SW 1271 (cell line): ENCODE data around the gene CSPG4.
A peak's percentile ranks its signal among the peaks of the same experiment; 100 is the strongest.
"Not testable (repeated sequence)": the region's sequence is repeated elsewhere in the genome, so short reads cannot be mapped to it uniquely, and the experiment has no call there.

Source experiments
- DNase-seq, 2 experiments: peaks; one replicate each; lab custom pipeline; 2025; lab: John Stamatoyannopoulos, UW

CSPG4 gene, protein sequence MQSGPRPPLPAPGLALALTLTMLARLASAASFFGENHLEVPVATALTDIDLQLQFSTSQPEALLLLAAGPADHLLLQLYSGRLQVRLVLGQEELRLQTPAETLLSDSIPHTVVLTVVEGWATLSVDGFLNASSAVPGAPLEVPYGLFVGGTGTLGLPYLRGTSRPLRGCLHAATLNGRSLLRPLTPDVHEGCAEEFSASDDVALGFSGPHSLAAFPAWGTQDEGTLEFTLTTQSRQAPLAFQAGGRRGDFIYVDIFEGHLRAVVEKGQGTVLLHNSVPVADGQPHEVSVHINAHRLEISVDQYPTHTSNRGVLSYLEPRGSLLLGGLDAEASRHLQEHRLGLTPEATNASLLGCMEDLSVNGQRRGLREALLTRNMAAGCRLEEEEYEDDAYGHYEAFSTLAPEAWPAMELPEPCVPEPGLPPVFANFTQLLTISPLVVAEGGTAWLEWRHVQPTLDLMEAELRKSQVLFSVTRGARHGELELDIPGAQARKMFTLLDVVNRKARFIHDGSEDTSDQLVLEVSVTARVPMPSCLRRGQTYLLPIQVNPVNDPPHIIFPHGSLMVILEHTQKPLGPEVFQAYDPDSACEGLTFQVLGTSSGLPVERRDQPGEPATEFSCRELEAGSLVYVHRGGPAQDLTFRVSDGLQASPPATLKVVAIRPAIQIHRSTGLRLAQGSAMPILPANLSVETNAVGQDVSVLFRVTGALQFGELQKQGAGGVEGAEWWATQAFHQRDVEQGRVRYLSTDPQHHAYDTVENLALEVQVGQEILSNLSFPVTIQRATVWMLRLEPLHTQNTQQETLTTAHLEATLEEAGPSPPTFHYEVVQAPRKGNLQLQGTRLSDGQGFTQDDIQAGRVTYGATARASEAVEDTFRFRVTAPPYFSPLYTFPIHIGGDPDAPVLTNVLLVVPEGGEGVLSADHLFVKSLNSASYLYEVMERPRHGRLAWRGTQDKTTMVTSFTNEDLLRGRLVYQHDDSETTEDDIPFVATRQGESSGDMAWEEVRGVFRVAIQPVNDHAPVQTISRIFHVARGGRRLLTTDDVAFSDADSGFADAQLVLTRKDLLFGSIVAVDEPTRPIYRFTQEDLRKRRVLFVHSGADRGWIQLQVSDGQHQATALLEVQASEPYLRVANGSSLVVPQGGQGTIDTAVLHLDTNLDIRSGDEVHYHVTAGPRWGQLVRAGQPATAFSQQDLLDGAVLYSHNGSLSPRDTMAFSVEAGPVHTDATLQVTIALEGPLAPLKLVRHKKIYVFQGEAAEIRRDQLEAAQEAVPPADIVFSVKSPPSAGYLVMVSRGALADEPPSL (N-terminal part only)

GRCh38 chr15:75712668-75713337, at the start of gene CSPG4:
CSPG4 (minus strand) TSS chr15:75712848; CDS start chr15:75712755, 93 bp downstream.
- no peak for DNase-seq

GRCh38 chr15:75762357-75762718, 49.7 kb upstream of the CSPG4 start:
- DNase-seq = not testable (repeated sequence)

- DNase-seq = no peak
Measured at GRCh38 chr15:75761446-75762356, 49.1 kb upstream of the CSPG4 start.

GRCh38 chr15:75760704-75761435, 48.2 kb upstream of the CSPG4 start:
- DNase-seq = no peak

- not testable (repeated sequence) for DNase-seq
Measured at GRCh38 chr15:75760131-75760520, 47.5 kb upstream of the CSPG4 start.

DNA sequence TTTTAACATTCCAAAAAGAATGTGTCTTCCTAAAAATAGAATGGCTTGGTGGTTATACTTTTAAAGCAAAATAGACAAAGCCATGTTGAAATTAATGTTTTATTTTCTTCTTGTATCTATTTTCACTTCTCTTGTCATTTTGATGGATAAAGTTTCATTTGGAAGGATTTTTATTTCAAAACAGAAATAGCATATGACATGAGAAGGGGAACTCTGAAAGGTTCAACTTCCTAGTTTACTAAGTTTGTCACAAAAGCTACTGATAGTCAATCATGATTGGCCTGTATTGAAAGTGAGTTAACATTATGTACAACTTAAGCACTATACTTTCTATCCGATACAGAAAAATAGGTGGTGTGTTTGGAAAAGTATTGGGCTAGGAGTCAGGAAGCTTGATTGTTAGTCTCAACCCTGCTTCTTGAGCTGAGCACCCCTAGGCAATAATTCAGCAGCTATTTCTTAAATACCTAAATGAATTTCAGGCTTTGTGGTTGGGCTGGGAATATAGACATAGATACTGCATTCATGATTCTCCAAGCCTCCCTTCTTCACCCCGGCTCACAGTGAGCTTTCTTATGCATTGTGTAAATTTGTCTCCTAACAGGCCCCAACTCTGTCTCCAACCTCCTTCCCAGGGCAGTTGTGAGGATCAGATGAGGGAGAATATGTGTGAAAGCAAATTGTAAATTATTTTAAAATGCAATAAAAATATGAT, 46.9 kb upstream of the CSPG4 start:
- DNase-seq = no peak

DNA sequence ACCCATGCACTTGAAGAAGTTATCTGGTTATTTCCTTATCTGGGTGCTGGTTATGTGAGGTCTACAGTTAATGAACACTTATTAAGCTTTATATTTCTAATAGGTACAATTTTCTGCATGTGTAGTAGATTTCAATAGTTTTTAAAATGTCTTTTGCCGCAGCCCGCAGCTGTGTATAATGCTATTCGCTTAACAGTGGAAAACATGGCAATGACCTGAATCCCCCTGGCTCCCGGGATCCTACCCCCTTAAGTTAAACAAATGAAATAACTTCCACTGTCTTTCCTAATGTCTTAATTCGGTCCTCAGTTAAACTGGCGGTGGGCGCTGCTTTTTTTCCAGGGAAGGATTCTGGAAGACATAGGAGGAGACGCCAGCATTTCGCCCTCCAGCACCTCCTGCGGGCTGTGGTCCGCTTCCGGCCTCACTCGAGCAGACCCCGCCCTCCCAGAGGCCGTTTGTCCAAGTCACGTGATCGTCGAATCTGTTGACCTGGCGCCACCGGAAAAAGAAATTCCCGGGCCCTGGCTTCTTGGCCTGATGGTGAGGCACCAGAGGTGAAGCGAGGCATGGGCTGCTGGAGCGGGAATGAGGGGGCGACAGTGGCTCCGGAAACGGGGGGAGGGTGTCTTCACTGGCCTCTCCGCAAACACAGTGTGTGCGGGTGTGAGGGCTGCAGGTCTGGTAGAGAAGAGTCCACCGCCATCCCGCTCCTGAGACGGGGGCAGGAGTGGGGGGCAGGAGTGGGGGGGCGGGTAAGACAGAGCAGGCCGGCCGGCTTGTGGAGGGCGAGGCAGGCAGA, 45.6 kb upstream of the CSPG4 start:
- DNase-seq = peak; percentile 94 to 95

DNA sequence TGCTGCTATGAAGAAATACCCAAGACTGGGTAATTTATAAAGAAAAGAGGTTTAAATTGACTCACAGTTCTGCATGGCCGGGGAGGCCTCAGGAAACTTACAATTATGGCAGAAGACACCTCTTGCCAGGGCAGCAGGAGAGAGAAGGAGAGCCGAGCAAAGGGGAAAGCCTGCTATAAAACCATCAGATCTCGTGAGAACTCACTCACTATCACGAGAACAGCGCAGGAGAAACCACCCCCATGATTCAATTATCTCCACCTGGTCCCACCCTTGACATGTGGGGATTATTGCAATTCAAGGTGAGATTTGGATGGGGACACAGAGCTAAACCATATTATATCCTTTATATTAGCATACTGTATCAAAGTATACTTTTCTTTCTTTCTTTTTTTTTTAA, 42.2 kb upstream of the CSPG4 start:
- not testable (repeated sequence) for DNase-seq

- DNase-seq = no peak
Measured at GRCh38 chr15:75753145-75753544, 40.5 kb upstream of the CSPG4 start.

DNA sequence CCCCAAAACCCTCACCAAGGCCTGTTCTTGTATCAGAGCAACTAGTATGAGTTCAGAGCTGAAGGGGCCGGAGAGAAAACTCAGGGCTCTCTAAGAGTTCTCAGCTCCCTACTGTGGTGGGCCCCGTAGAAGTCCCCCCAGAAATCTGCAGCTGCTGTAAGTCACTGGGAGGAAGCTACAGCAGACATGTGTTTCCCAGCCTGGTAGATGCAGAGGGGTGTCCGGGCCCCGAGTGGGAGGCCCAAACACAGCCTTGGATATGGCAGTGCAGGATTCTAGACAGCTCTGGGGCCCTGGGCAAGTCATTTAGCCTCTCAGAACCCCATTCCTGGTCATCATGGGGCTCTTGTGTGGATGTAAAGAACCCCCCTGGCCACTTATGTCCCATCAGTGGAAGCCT, 39.2 kb upstream of the CSPG4 start:
- no peak for DNase-seq

- no peak for DNase-seq
Measured at GRCh38 chr15:75751116-75751875, 38.6 kb upstream of the CSPG4 start.

DNA sequence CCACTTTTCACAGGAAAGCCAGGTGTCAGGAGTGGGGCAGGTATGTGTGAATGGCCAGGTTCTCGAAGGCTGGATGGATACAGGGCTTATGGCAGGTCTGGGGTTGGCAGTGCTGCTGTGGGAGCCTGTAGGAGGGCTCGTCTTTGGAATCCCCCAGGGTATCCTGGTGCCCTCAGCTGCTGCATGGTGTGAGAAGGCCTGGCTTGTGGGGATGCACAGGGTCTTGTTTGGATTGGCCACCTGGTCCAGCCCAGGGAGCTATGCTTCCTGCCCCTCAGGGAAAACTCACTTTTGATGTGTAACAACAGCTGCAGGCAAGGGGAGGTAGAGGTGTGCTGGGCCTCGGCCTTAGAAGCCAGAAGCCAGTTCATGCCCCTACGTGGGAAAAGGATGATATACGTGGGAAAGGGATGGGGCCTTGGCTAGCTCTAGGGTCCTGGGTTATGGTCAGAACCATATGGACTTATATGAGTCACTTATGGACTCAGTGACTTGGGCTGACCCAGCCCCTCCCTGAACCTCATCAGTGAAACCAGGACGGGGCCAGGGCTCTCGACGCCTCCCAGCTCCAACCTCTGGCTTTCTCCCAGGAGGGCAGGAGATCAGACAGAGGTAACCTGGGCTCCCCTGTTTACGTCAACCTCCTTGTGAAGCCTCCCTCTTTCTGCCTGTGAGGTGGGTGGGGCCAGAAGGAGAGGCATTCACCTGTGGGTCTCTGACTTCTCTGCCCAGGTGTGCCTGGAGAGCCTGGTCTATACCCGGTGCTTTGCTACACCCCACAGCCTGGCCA, 37.8 kb upstream of the CSPG4 start:
- DNase-seq = no peak

GRCh38 chr15:75749820-75750219, 37.2 kb upstream of the CSPG4 start:
- no peak for DNase-seq

GRCh38 chr15:75748882-75749281, 36.2 kb upstream of the CSPG4 start:
- DNase-seq = not testable (repeated sequence)

GRCh38 chr15:75747121-75747520, 34.5 kb upstream of the CSPG4 start:
- not testable (repeated sequence) for DNase-seq

GRCh38 chr15:75745305-75745704, 32.7 kb upstream of the CSPG4 start:
- no peak for DNase-seq

- not testable (repeated sequence) for DNase-seq
Measured at GRCh38 chr15:75742346-75742745, 29.7 kb upstream of the CSPG4 start.
